HepG2 (cell line): ENCODE data around the gene LRRC8D. TPM values are rescaled to one million over a fixed set of nuclear protein-coding genes. Genes with fewer than 3 reads are reported as not detected.

Source experiments
- BCLAF1 ChIP-seq: fragments of 450-650 bp; IDR thresholded peaks from 2 replicates; pipeline ENCODE4 v1.6.1; 2017; ENCODE audit warnings: mild to moderate bottlenecking
- HNF4A ChIP-seq: sonication (generic); formaldehyde crosslinking; IDR thresholded peaks from 2 replicates; pipeline ENCODE4 v1.4.0; 2020; ENCODE audit warnings: missing genetic modification reagents
- ISL2 ChIP-seq: sonication (generic); formaldehyde crosslinking; IDR thresholded peaks from 2 replicates; pipeline ENCODE4 v1.5.0; 2020; ENCODE audit warnings: missing genetic modification reagents
- KDM6A ChIP-seq: IDR thresholded peaks from 2 replicates; pipeline ENCODE4 v1.6.1; 2016; ENCODE audit warnings: low read depth
- NFIB ChIP-seq: sonication (generic); formaldehyde crosslinking; IDR thresholded peaks from 2 replicates; pipeline ENCODE4 v1.9.0; 2021; ENCODE audit warnings: missing genetic modification reagents, mild to moderate bottlenecking, borderline replicate concordance
- NFYB ChIP-seq: sonication (generic); formaldehyde crosslinking; IDR thresholded peaks from 2 replicates; pipeline ENCODE4 v1.4.0; 2020; ENCODE audit warnings: missing genetic modification reagents
- NKX3-1 ChIP-seq: sonication (generic); formaldehyde crosslinking; IDR thresholded peaks from 2 replicates; pipeline ENCODE4 v1.5.0; 2020; ENCODE audit warnings: missing genetic modification reagents
- SAP130 ChIP-seq: IDR thresholded peaks from 2 replicates; pipeline ENCODE4 v1.6.1; 2016; ENCODE audit warnings: low read depth
- SIN3B ChIP-seq: fragments of 150-350 bp; IDR thresholded peaks from 2 replicates; pipeline ENCODE4 v1.6.1; 2014; ENCODE audit warnings: low read length
- ZBTB26 ChIP-seq: IDR thresholded peaks from 2 replicates; pipeline ENCODE4 v1.6.1; 2016; ENCODE audit warnings: missing compliant biosample characterization, missing genetic modification reagents, borderline replicate concordance
- ZNF34 ChIP-seq: sonication (generic); formaldehyde crosslinking; IDR thresholded peaks from 2 replicates; pipeline ENCODE4 v1.4.0; 2020; ENCODE audit warnings: mild to moderate bottlenecking, missing genetic modification reagents, borderline replicate concordance
- ZNF468 ChIP-seq: sonication (generic); formaldehyde crosslinking; IDR thresholded peaks from 2 replicates; pipeline ENCODE4 v1.8.0; 2022; ENCODE audit warnings: mild to moderate bottlenecking, moderate library complexity, missing genetic modification reagents
- ZNF550 ChIP-seq: sonication (generic); formaldehyde crosslinking; IDR thresholded peaks from 2 replicates; pipeline ENCODE4 v1.4.0; 2020; ENCODE audit warnings: mild to moderate bottlenecking, missing genetic modification reagents, borderline replicate concordance
- ZNF879 ChIP-seq: sonication (generic); formaldehyde crosslinking; IDR thresholded peaks from 2 replicates; pipeline ENCODE4 v1.8.1; 2023; ENCODE audit warnings: missing genetic modification reagents
- polyA plus RNA-seq, 8 experiments: library from polyadenylated mRNA; depleted of rRNA in 3 of 8; stranded (reverse) in 7 of 8; unstranded in 1 of 8; fragments of >200 nt; fragmentation: Illumina TruSeq in 4 of 8; extraction: Trizol in 4 of 8; gene quantifications; 2 replicates each; pipeline versions ENCODE4 v1.2.1 to v1.2.3, GENCODE V29; 2011 to 2016; ENCODE audit warnings: low read depth in 4 of 8, missing spikeins in 1 of 8, mixed read lengths in 1 of 8; ENCODE audit not compliant: insufficient read depth in 1 of 8
- total RNA-seq, 5 experiments: library from RNA; depleted of rRNA; stranded (reverse); fragments of >200 nt; fragmentation: Illumina TruSeq; extraction: Trizol; gene quantifications; 2 replicates each; pipeline ENCODE4 v1.2.3, GENCODE V29; 2016; ENCODE audit warnings: low read depth in 1 of 5

The LRRC8D gene
- total and polyA plus RNA-seq, 2 of the 13 experiments (the other 11 are each of a cell fraction or from before 2014, with no cell fraction given) = 29.9 to 45.5 TPM

GRCh38 chr1:89887270-89887669, 66.4 kb downstream of the LRRC8D start (continued):
- no peak for TF ChIP-seq NKX3-1
- TF ChIP-seq KDM6A = no peak
- TF ChIP-seq SAP130 (CRISPR knock-in tag) = no peak
- TF ChIP-seq ZNF550 (CRISPR knock-in tag) = no peak
- no peak for TF ChIP-seq ZNF879 (CRISPR knock-in tag)
- no peak for TF ChIP-seq ISL2
- no peak for TF ChIP-seq ZBTB26 (CRISPR knock-in tag)
- TF ChIP-seq BCLAF1 = no peak
- TF ChIP-seq NFYB = no peak
- TF ChIP-seq SIN3B = no peak
- TF ChIP-seq ZNF34 (CRISPR knock-in tag) = no peak
- no peak for TF ChIP-seq NFIB (CRISPR knock-in tag)
- peak; percentile 16; the same call in 1 of the 2 replicates for TF ChIP-seq HNF4A
- no peak for TF ChIP-seq ZNF468 (CRISPR knock-in tag)
